ENCODE measurements around the gene FNIP1. TPM values are rescaled to one million over a fixed set of nuclear protein-coding genes. Genes with fewer than 3 reads are reported as not detected.

Gene FNIP1
- total RNA-seq, 1 experiment from 2014 or later, result 16.4 TPM

DNA sequence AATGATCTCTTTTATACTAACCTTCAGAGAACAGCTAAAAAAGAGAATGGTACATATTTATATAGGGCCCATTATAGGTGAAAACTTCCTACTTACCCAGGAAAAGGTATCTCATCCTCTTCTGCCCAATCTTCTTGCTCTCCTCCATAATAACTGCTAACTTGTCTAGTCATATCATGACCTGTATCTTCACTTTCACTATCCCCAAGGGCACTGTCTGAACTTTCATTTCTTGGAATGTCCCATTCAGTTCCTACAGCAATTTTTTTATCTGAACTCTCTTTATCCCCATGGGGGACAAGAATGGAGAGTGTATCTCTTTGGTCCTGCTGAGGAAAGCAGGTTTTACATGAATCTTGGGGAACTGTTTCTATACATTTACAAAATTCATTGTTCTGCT lies 125.4 kb downstream of the FNIP1 start (continued):
- TF ChIP-seq, protein P1, sequence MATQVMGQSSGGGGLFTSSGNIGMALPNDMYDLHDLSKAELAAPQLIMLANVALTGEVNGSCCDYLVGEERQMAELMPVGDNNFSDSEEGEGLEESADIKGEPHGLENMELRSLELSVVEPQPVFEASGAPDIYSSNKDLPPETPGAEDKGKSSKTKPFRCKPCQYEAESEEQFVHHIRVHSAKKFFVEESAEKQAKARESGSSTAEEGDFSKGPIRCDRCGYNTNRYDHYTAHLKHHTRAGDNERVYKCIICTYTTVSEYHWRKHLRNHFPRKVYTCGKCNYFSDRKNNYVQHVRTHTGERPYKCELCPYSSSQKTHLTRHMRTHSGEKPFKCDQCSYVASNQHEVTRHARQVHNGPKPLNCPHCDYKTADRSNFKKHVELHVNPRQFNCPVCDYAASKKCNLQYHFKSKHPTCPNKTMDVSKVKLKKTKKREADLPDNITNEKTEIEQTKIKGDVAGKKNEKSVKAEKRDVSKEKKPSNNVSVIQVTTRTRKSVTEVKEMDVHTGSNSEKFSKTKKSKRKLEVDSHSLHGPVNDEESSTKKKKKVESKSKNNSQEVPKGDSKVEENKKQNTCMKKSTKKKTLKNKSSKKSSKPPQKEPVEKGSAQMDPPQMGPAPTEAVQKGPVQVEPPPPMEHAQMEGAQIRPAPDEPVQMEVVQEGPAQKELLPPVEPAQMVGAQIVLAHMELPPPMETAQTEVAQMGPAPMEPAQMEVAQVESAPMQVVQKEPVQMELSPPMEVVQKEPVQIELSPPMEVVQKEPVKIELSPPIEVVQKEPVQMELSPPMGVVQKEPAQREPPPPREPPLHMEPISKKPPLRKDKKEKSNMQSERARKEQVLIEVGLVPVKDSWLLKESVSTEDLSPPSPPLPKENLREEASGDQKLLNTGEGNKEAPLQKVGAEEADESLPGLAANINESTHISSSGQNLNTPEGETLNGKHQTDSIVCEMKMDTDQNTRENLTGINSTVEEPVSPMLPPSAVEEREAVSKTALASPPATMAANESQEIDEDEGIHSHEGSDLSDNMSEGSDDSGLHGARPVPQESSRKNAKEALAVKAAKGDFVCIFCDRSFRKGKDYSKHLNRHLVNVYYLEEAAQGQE (IDR thresholded peaks at IDR 0.05; ENCODE audit: low read depth), result no peak
- TF ChIP-seq EZH2 (IDR thresholded peaks at IDR 0.05) (no peak), TCF7L2 (IDR thresholded peaks at IDR 0.05; ENCODE audit: borderline replicate concordance, extremely low read depth, insufficient read depth, insufficient read length) (no peak), ELF1 (IDR thresholded peaks at IDR 0.05; ENCODE audit: borderline replicate concordance, low read depth) (no peak), EGR1 (IDR thresholded peaks at IDR 0.05; ENCODE audit: low read depth) (no peak), FOSL1 (IDR thresholded peaks at IDR 0.05; ENCODE audit: low read depth) (no peak), SP1 (IDR thresholded peaks at IDR 0.05; ENCODE audit: low read depth) (no peak), CEBPB (IDR thresholded peaks at IDR 0.05; ENCODE audit: low read depth) (no peak), RAD21 (IDR thresholded peaks at IDR 0.05; ENCODE audit: low read depth) (no peak), SIN3A (IDR thresholded peaks at IDR 0.05; ENCODE audit: low read depth) (no peak), EZH2phosphoT487 (IDR thresholded peaks at IDR 0.05; ENCODE audit: borderline replicate concordance) (no peak), SRF (IDR thresholded peaks at IDR 0.05; ENCODE audit: low read depth) (no peak), YY1 (IDR thresholded peaks at IDR 0.05; ENCODE audit: extremely low read depth, insufficient replicate concordance, low read depth, low read length) (no peak)
- TF ChIP-seq, protein P2, sequence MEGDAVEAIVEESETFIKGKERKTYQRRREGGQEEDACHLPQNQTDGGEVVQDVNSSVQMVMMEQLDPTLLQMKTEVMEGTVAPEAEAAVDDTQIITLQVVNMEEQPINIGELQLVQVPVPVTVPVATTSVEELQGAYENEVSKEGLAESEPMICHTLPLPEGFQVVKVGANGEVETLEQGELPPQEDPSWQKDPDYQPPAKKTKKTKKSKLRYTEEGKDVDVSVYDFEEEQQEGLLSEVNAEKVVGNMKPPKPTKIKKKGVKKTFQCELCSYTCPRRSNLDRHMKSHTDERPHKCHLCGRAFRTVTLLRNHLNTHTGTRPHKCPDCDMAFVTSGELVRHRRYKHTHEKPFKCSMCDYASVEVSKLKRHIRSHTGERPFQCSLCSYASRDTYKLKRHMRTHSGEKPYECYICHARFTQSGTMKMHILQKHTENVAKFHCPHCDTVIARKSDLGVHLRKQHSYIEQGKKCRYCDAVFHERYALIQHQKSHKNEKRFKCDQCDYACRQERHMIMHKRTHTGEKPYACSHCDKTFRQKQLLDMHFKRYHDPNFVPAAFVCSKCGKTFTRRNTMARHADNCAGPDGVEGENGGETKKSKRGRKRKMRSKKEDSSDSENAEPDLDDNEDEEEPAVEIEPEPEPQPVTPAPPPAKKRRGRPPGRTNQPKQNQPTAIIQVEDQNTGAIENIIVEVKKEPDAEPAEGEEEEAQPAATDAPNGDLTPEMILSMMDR (IDR thresholded peaks at IDR 0.05 in 2 of 3, conservative IDR thresholded peaks at IDR 0.05 in 1 of 3; ENCODE audit: borderline replicate concordance in 1 of 3, insufficient read depth in 1 of 3, low read depth in 2 of 3, low read length in 2 of 3), result no peak

Data from HCT116 (cell line).